SHP77 treated with DMSO at 0.1 percent for 48 hours (cell line): ENCODE results near the gene PCBP3.
"Not testable (repeated sequence)": the region's sequence is repeated elsewhere in the genome, so short reads cannot be mapped to it uniquely, and the experiment has no call there.

Experiments
- DNase-seq: peaks from one replicate; lab custom pipeline; 2025; lab: John Stamatoyannopoulos, UW

Gene PCBP3

GRCh38 chr21:45945066-45945867 is 301.7 kb downstream of the PCBP3 start:
- no peak for DNase-seq

GRCh38 chr21:45945868-45946210 is 302.3 kb downstream of the PCBP3 start:
- no peak for DNase-seq

GRCh38 chr21:45947296-45947695 is 303.8 kb downstream of the PCBP3 start:
- no peak for DNase-seq

GRCh38 chr21:45947716-45948255 is 304.3 kb downstream of the PCBP3 start:
- no peak for DNase-seq

- DNase-seq = no peak
These were observed 305.1 kb downstream of the PCBP3 start for GRCh38 chr21:45948576-45949141.

GRCh38 chr21:45949928-45950739 is 306.6 kb downstream of the PCBP3 start:
- no peak for DNase-seq

- DNase-seq = no peak
These were observed 307.4 kb downstream of the PCBP3 start for GRCh38 chr21:45950740-45951515.

- no peak for DNase-seq
These were observed 308.2 kb downstream of the PCBP3 start for GRCh38 chr21:45951676-45952075.

GRCh38 chr21:45952527-45952926 is 309.0 kb downstream of the PCBP3 start:
- DNase-seq = not testable (repeated sequence)

GRCh38 chr21:45952974-45953373 is 309.4 kb downstream of the PCBP3 start:
- DNase-seq = no peak

- DNase-seq = no peak
These were observed 310.7 kb downstream of the PCBP3 start for GRCh38 chr21:45954261-45954660.

- no peak for DNase-seq
These were observed 311.4 kb downstream of the PCBP3 start for GRCh38 chr21:45954921-45955320.

GRCh38 chr21:45957551-45957950 is 314.0 kb downstream of the PCBP3 start:
- DNase-seq = no peak

- no peak for DNase-seq
These were observed 314.6 kb downstream of the PCBP3 start for GRCh38 chr21:45957981-45958600.

- no peak for DNase-seq
These were observed 315.7 kb downstream of the PCBP3 start for GRCh38 chr21:45959182-45959581.

GRCh38 chr21:45959779-45960390 is 316.4 kb downstream of the PCBP3 start:
- no peak for DNase-seq

- not testable (repeated sequence) for DNase-seq
These were observed 317.9 kb downstream of the PCBP3 start for GRCh38 chr21:45961408-45961807.

- DNase-seq = no peak
These were observed 319.2 kb downstream of the PCBP3 start for GRCh38 chr21:45962531-45963231.

GRCh38 chr21:45963232-45963570 is 319.7 kb downstream of the PCBP3 start:
- no peak for DNase-seq

GRCh38 chr21:45964649-45965048 is 321.1 kb downstream of the PCBP3 start:
- DNase-seq = no peak
